ENCODE data around the gene OPTN. TPM values are rescaled to one million over a fixed set of nuclear protein-coding genes. Genes with fewer than 3 reads are reported as not detected.

OPTN gene
- total RNA-seq, 1 donor from 2014 or later: 44.7 TPM

DNA sequence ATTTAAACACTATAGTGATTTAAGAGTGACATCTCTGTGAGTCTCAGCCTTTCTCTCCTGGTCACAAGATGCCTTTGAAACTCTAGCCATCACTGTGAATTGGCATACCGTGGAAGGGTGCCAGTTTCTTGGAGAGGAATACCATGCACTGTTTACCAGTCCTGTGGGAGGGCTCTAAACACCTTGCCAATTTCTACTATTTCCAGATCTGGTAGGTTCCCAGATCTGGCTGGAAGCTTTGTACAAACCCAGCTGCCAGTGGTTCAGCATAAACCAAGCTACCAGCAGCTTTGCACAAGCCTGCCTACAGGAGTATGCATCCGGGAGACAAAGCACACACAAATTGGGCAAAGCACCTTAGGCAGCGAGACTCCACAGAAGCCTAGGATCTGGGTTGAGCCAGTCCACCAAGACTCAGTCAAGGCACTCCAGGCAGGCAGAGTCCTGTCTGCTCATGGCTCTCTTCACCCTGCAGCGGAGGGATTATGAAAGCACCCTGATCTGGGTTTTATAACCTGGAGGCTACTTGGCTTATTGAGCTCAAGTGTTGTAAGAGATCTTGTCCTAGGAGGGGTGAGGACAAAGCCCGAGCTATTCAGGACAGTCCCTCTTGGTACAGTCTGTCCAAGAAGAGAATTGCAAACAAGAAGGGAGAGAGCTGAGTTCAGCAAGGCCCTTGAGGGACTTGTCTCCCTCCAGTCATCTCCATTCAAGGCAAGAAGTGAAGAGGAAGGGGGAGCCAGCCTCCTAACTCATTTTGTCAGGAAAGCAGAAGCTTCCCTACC lies 85.0 kb downstream of the OPTN start:
- Histone ChIP-seq H3K27me3 (no peaks in the 10 kb centered on the region), H3K4me1 (no peaks in the 10 kb centered on the region), H3K4me3 (no peak overlapping the region), H3K27ac (no peak overlapping the region), H3K36me3 (no peaks in the 10 kb centered on the region), H3K9me3 (no peaks in the 10 kb centered on the region)
- TF ChIP-seq, protein P1, sequence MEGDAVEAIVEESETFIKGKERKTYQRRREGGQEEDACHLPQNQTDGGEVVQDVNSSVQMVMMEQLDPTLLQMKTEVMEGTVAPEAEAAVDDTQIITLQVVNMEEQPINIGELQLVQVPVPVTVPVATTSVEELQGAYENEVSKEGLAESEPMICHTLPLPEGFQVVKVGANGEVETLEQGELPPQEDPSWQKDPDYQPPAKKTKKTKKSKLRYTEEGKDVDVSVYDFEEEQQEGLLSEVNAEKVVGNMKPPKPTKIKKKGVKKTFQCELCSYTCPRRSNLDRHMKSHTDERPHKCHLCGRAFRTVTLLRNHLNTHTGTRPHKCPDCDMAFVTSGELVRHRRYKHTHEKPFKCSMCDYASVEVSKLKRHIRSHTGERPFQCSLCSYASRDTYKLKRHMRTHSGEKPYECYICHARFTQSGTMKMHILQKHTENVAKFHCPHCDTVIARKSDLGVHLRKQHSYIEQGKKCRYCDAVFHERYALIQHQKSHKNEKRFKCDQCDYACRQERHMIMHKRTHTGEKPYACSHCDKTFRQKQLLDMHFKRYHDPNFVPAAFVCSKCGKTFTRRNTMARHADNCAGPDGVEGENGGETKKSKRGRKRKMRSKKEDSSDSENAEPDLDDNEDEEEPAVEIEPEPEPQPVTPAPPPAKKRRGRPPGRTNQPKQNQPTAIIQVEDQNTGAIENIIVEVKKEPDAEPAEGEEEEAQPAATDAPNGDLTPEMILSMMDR (IDR thresholded peaks at IDR 0.05): no peak
- no peak for TF ChIP-seq POLR2A (IDR thresholded peaks at IDR 0.05)
- no peak for TF ChIP-seq POLR2AphosphoS5 (IDR thresholded peaks at IDR 0.05; ENCODE audit: insufficient read depth in 1 of 2, low read depth in 1 of 2)
- intact Hi-C loops (cut with DNase I): no loop called here
- no peak for DNase-seq (ENCODE audit: extremely low spot score in 2 of 2)

DNA sequence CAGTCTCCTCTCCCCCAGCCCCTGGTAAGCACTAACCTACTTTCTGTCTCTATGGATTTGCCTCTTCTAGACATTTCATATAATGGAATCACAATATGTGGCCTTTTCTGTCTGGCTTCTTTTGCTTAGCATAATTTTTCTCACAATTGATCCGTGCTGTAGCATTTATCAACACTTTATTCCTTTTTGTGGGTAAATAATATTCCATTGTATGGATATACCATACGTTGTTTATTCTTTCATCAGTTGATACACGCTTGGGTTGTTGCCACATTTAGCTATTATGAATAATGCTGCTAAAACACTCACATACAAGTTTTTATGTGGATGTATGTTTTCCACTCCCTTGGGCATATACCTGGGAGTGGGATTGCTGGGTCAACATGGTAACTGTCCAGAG lies 87.2 kb downstream of the OPTN start:
- no peaks in the 10 kb centered on the region for H3K27me3 ChIP-seq
- TF ChIP-seq POLR2AphosphoS5 (IDR thresholded peaks at IDR 0.05; ENCODE audit: insufficient read depth in 1 of 2, low read depth in 1 of 2): no peak
- H3K27ac ChIP-seq: no peak overlapping the region
- no peak for DNase-seq (ENCODE audit: extremely low spot score in 2 of 2)
- no peaks in the 10 kb centered on the region for H3K9me3 ChIP-seq
- no peaks in the 10 kb centered on the region for H3K4me1 ChIP-seq
- no peaks in the 10 kb centered on the region for H3K36me3 ChIP-seq
- intact Hi-C loops (cut with DNase I): no loop called here
- H3K4me3 ChIP-seq: no peak overlapping the region

Small RNA genes lying within 50 kb of the gene (small RNA-seq; reads per million reads assigned to genes)
- not detected for gene SNRPGP5

Other genes starting within 250 kb of the OPTN start
- gene CCDC3, start 98.5 kb upstream of the OPTN start, total RNA-seq: 12.8 TPM
- gene MCM10, start 61.4 kb downstream of the OPTN start, total RNA-seq: 0.98 TPM
- not detected for gene UCMA, start 134.2 kb downstream of the OPTN start, total RNA-seq
- 15.2 TPM for gene PHYH, start 199.9 kb downstream of the OPTN start, total RNA-seq
- 26.8 TPM for gene SEPHS1, start 248.1 kb downstream of the OPTN start, total RNA-seq

Data from vagina (tissue), 2 donors.